Ascending aorta (tissue), 2 donors: ENCODE results near the gene SNTB2. TPM values are rescaled to one million over a fixed set of nuclear protein-coding genes. Genes with fewer than 3 reads are reported as not detected.
A peak's percentile ranks its signal among the peaks of the same experiment; 100 is the strongest.

Source experiments
- DNase-seq, 2 donors: peaks; one replicate each; pipeline ENCODE4 v3.0.0-alpha.2; 2019; ENCODE audit warnings: low spot score in 2 of 2
- H3K27ac ChIP-seq, 2 donors: fragments of 200-600 bp; sonication (generic); one replicate each; pipeline ENCODE4 v1.5.1; 2016 to 2017; ENCODE audit warnings: mild to moderate bottlenecking in 1 of 2
- H3K27me3 ChIP-seq: fragments of 200-600 bp; sonication (generic); one replicate; pipeline ENCODE4 v1.5.1; 2017
- H3K36me3 ChIP-seq, 2 donors: fragments of 200-600 bp; sonication (generic); one replicate each; pipeline ENCODE4 v1.5.1; 2016
- H3K4me1 ChIP-seq, 2 donors: fragments of 200-600 bp; sonication (generic); one replicate each; pipeline ENCODE4 v1.5.1; 2016 to 2017; ENCODE audit warnings: mild to moderate bottlenecking in 1 of 2
- H3K4me3 ChIP-seq, 2 donors: fragments of 200-600 bp; sonication (generic); one replicate each; pipeline ENCODE4 v1.5.1; 2016 to 2017; ENCODE audit warnings: mild to moderate bottlenecking in 1 of 2
- H3K9me3 ChIP-seq, 2 donors: fragments of 200-600 bp; sonication (generic); one replicate each; pipeline ENCODE4 v1.5.1; 2016
- intact Hi-C: fragments of 100-400 bp; cut with DNase I; formaldehyde crosslinking; loops from one replicate; pipeline ENCODE4 v1.15.1; 2023
- total RNA-seq: library from RNA; depleted of rRNA; stranded (reverse); fragments of >200 nt; gene quantifications from one replicate; pipeline ENCODE4 v1.1.0, GENCODE V29; 2016
- TF ChIP-seq, protein P1 (sequence below), 3 experiments: fragments of 200-600 bp in 2 of 3; fragments of 450-650 bp in 1 of 3; sonication (generic) in 2 of 3; IDR thresholded peaks; one replicate each; pipeline ENCODE4 v1.5.1; 2016 to 2019; ENCODE audit warnings: antibody characterized with exemption in 3 of 3, mild to moderate bottlenecking in 1 of 3, moderate library complexity in 1 of 3

The SNTB2 gene
- total RNA-seq, 1 donor from 2014 or later: 19.7 TPM

DNA sequence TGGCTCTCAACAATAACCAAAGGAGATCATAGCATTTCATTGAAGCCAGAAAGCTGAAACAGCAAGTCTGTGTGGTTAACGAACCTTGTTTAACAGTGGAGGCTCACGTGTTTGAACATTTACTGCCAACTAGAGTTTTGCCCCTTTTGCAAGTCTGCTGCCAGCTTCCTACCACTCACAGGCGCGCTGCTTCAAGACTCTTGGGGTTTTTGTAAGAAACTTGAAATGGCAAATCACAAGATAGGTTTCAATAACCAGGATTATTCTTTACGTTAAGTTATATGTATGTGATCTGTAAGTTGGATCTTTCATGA is 1.2 kb downstream of the SNTB2 start:
- peaks cover 6 to 35% of the 10 kb centered on the region in 2 donors for H3K4me1 ChIP-seq
- no peak for DNase-seq
- H3K36me3 ChIP-seq: no peaks in the 10 kb centered on the region
- TF ChIP-seq, protein P1, sequence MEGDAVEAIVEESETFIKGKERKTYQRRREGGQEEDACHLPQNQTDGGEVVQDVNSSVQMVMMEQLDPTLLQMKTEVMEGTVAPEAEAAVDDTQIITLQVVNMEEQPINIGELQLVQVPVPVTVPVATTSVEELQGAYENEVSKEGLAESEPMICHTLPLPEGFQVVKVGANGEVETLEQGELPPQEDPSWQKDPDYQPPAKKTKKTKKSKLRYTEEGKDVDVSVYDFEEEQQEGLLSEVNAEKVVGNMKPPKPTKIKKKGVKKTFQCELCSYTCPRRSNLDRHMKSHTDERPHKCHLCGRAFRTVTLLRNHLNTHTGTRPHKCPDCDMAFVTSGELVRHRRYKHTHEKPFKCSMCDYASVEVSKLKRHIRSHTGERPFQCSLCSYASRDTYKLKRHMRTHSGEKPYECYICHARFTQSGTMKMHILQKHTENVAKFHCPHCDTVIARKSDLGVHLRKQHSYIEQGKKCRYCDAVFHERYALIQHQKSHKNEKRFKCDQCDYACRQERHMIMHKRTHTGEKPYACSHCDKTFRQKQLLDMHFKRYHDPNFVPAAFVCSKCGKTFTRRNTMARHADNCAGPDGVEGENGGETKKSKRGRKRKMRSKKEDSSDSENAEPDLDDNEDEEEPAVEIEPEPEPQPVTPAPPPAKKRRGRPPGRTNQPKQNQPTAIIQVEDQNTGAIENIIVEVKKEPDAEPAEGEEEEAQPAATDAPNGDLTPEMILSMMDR (IDR thresholded peaks at IDR 0.05): no peak
- peak overlapping the region; percentile 83 to 91 for H3K4me3 ChIP-seq
- H3K27ac ChIP-seq: peak overlapping the region; percentile 93 to 95
- no peaks in the 10 kb centered on the region for H3K27me3 ChIP-seq
- intact Hi-C loops: loop anchor here (5.0 kb wide), 3 partner anchors 36 to 89 kb away; partner anchors contain the start of genes CHTF8 and UTP4
- H3K9me3 ChIP-seq: no peaks in the 10 kb centered on the region

DNA sequence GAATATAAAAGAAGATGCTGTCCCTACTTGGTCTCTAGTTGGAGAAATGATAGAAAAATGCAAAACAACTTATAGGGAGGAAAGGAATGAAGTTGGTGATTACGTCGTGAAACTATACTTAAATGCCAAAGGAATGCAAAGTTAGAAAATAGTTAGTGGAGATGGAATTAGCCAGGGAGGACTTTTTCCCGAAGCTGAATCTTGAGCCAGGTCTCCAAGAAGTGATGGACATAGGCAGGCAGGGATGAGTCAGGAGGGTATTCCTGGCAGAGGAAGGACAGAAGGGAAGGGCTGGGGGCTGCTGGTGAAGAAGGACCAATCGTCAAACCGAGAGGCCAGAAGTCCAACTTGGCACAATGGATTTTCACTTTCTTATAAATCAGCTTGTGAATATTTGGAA is 1.8 kb downstream of the SNTB2 start:
- no peak for DNase-seq
- intact Hi-C loops: loop anchor here (5.0 kb wide), 3 partner anchors 36 to 89 kb away; partner anchors contain the start of genes CHTF8 and UTP4
- H3K4me1 ChIP-seq: peaks cover 6 to 31% of the 10 kb centered on the region in 2 donors
- no peaks in the 10 kb centered on the region for H3K9me3 ChIP-seq
- TF ChIP-seq, protein P1 (IDR thresholded peaks at IDR 0.05): no peak
- H3K27me3 ChIP-seq: no peaks in the 10 kb centered on the region
- peak overlapping the region; percentile 83 to 91 for H3K4me3 ChIP-seq
- H3K36me3 ChIP-seq: no peaks in the 10 kb centered on the region
- peak overlapping the region in 1 of 2 donors; percentile 93 for H3K27ac ChIP-seq

DNA sequence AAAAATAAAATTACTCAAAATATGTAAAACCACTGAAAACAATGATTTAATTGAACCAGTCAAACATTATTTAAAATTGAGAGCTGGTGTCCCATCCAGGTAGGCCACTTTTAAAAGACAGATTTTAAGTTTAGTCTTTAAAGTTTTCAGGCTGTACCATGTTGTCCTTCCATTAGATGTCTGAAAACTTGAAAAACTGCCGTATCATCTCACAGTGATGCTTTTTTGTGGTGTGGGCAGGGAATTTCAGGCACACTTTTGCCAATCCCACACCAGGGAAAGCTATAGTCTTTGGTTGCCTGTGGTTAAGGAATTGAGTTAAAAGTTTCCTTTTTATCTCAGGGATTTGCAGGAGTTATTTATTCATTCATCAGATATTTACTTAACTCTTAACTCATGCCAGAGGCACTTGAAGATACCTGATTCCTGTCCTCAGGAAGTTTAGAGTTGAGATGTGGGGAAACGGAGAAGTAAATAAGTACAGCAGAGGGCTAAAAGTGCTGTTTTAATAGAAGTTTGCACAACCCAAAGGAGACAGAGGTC is 3.2 kb downstream of the SNTB2 start:
- TF ChIP-seq, protein P1 (IDR thresholded peaks at IDR 0.05): no peak
- Histone ChIP-seq H3K27me3 (no peaks in the 10 kb centered on the region), H3K36me3 (no peaks in the 10 kb centered on the region), H3K4me3 (no peak overlapping the region), H3K9me3 (no peaks in the 10 kb centered on the region), H3K27ac (no peak overlapping the region), H3K4me1 (peaks cover 6 to 34% of the 10 kb centered on the region in 2 donors)
- intact Hi-C loops: no loop called here
- DNase-seq: no peak

DNA sequence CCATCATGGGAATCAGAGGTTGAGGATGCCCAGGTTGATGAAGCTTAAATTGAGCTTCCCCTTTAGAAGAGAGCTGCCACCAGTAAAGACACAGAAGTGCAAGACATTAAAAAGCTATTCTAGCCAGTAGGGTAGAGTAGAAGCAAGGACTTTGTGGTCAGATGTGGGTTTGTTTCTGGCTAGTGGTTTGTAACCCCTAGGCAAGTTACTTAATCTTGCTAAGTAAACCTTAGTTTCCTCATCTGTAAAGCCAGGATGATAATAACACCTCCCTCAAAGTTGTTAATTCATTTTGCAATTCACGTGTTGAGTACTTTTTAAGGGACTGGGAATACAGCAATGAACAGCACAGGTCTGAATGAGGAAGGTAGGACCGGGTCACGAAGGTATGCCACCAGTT is 3.6 kb downstream of the SNTB2 start:
- Histone ChIP-seq H3K27ac (no peak overlapping the region), H3K4me1 (peaks cover 6 to 37% of the 10 kb centered on the region in 2 donors), H3K36me3 (no peaks in the 10 kb centered on the region), H3K9me3 (no peaks in the 10 kb centered on the region), H3K4me3 (no peak overlapping the region), H3K27me3 (no peaks in the 10 kb centered on the region)
- intact Hi-C loops: no loop called here
- DNase-seq: no peak
- TF ChIP-seq, protein P1 (IDR thresholded peaks at IDR 0.05): no peak

DNA sequence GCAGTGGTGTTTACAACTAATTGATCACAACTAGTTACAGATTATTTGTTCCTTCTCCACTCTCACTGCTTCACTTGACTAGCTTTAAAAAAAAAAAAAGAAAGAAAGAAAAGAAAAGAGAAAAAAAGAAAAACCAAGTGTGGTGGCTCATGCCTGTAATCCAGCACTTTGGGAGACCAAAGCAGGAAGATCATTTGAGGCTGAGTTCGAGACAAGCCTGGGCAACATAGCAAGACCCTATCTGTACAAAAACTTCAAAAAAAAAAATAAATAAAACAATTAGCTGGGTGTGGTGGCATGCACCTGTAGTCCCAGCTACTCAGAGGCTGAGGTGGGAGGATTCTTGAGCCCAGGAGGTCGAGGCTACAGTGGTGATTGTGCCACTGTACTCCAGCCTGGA is 4.2 kb downstream of the SNTB2 start:
- Histone ChIP-seq H3K4me1 (peaks cover 6 to 41% of the 10 kb centered on the region in 2 donors), H3K9me3 (no peaks in the 10 kb centered on the region), H3K27me3 (no peaks in the 10 kb centered on the region), H3K4me3 (no peak overlapping the region), H3K36me3 (no peaks in the 10 kb centered on the region), H3K27ac (no peak overlapping the region)
- no peak for DNase-seq
- intact Hi-C loops: no loop called here
- TF ChIP-seq, protein P1 (IDR thresholded peaks at IDR 0.05): no peak

DNA sequence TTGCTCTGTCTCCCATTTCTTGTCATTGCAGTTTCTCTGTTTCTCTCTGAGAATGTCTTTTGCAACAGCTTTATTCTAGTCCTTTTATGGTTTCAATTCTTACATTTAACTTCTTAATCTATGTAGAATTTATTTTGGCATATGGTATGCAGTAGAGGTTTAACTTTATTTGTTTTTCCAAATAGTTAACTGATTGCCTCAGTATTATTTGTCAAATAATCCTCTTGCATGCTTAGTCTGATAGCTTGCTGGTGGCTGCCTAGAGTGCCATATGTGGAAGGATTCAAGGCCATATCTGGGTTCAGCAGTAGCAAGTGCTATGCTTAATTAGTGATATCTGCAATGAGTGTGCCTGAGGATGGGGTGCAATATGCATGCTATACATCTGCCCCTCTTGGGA is 6.9 kb downstream of the SNTB2 start:
- no peak overlapping the region for H3K27ac ChIP-seq
- DNase-seq: no peak
- intact Hi-C loops: no loop called here

More for the DNA sequence above, 6.9 kb downstream of the SNTB2 start:
- Histone ChIP-seq H3K27me3 (no peaks in the 10 kb centered on the region), H3K36me3 (no peaks in the 10 kb centered on the region), H3K4me1 (peaks cover 6 to 31% of the 10 kb centered on the region in 2 donors), H3K9me3 (no peaks in the 10 kb centered on the region), H3K4me3 (no peak overlapping the region)
- TF ChIP-seq, protein P1 (IDR thresholded peaks at IDR 0.05): no peak
